Limb (tissue), 2 donors: ENCODE measurements around the gene WWC2.
"Not testable (repeated sequence)": the region's sequence is repeated elsewhere in the genome, so short reads cannot be mapped to it uniquely, and the experiment has no call there.

Experiments used
- DNase-seq, 2 donors: peaks; one replicate each; pipeline ENCODE4 v3.0.0-alpha.2; 2016; ENCODE audit errors: extremely low spot score in 2 of 2

WWC2 gene

GRCh38 chr4:183100298-183100599, 1.2 kb downstream of the WWC2 start:
- DNase-seq: no peak

GRCh38 chr4:183100827-183101226, 1.8 kb downstream of the WWC2 start:
- no peak for DNase-seq

GRCh38 chr4:183101956-183102480, 3.0 kb downstream of the WWC2 start:
- DNase-seq: no peak

- DNase-seq: no peak
Observed at GRCh38 chr4:183105092-183105491, 6.0 kb downstream of the WWC2 start.

GRCh38 chr4:183106839-183107238, 7.8 kb downstream of the WWC2 start:
- DNase-seq: no peak

- no peak for DNase-seq
Observed at GRCh38 chr4:183107891-183108459, 8.9 kb downstream of the WWC2 start.

- DNase-seq: no peak
Observed at GRCh38 chr4:183110244-183110643, 11.2 kb downstream of the WWC2 start.

GRCh38 chr4:183111452-183111885, 12.4 kb downstream of the WWC2 start:
- no peak for DNase-seq

GRCh38 chr4:183118141-183118540, 19.1 kb downstream of the WWC2 start:
- DNase-seq: no peak

- DNase-seq: no peak
Observed at GRCh38 chr4:183118585-183118984, 19.5 kb downstream of the WWC2 start.

GRCh38 chr4:183121660-183122059, 22.6 kb downstream of the WWC2 start:
- not testable (repeated sequence) for DNase-seq

- no peak for DNase-seq
Observed at GRCh38 chr4:183124228-183124627, 25.2 kb downstream of the WWC2 start.

GRCh38 chr4:183124865-183125264, 25.8 kb downstream of the WWC2 start:
- no peak for DNase-seq

- no peak for DNase-seq
Observed at GRCh38 chr4:183129125-183129524, 30.1 kb downstream of the WWC2 start.

- no peak for DNase-seq
Observed at GRCh38 chr4:183129675-183130074, 30.6 kb downstream of the WWC2 start.

GRCh38 chr4:183130328-183131155, 31.5 kb downstream of the WWC2 start:
- DNase-seq: no peak

- DNase-seq: no peak
Observed at GRCh38 chr4:183132081-183132480, 33.0 kb downstream of the WWC2 start.

GRCh38 chr4:183132865-183133264, 33.8 kb downstream of the WWC2 start:
- DNase-seq: no peak

GRCh38 chr4:183136855-183137254, 37.8 kb downstream of the WWC2 start:
- DNase-seq: no peak

GRCh38 chr4:183139058-183139750, 40.1 kb downstream of the WWC2 start:
- no peak for DNase-seq

GRCh38 chr4:183139972-183140570, 41.0 kb downstream of the WWC2 start:
- DNase-seq: no peak

GRCh38 chr4:183140911-183141320, 41.9 kb downstream of the WWC2 start:
- DNase-seq: no peak
